HepG2 (cell line): ENCODE results near the gene SLC35A2. TPM values are rescaled to one million over a fixed set of nuclear protein-coding genes. Genes with fewer than 3 reads are reported as not detected.

Experiments used
- ATF1 ChIP-seq: IDR thresholded peaks from 2 replicates; pipeline ENCODE4 v1.6.1; 2016; ENCODE audit warnings: mild to moderate bottlenecking, control low read depth
- GATAD1 ChIP-seq: IDR thresholded peaks from 2 replicates; pipeline ENCODE4 v1.6.1; 2016; ENCODE audit warnings: missing genetic modification reagents, missing compliant biosample characterization
- KAT8 ChIP-seq: IDR thresholded peaks from 2 replicates; pipeline ENCODE4 v1.6.1; 2016; ENCODE audit warnings: missing genetic modification reagents, missing compliant biosample characterization
- MEF2D ChIP-seq: sonication (generic); formaldehyde crosslinking; IDR thresholded peaks from 2 replicates; pipeline ENCODE4 v1.5.1; 2020; ENCODE audit warnings: mild to moderate bottlenecking, missing genetic modification reagents
- THAP11 ChIP-seq: IDR thresholded peaks from 2 replicates; pipeline ENCODE4 v1.6.1; 2016; ENCODE audit warnings: missing biosample characterization, missing genetic modification reagents
- ZNF260 ChIP-seq: sonication (generic); formaldehyde crosslinking; IDR thresholded peaks from 2 replicates; pipeline ENCODE4 v1.4.0; 2020; ENCODE audit warnings: missing genetic modification reagents, low read depth, mild to moderate bottlenecking, borderline replicate concordance
- ZNF446 ChIP-seq: sonication (generic); formaldehyde crosslinking; IDR thresholded peaks from 2 replicates; pipeline ENCODE4 v1.5.0; 2020; ENCODE audit warnings: mild to moderate bottlenecking, missing genetic modification reagents
- ZNF672 ChIP-seq: sonication (generic); formaldehyde crosslinking; IDR thresholded peaks from 2 replicates; pipeline ENCODE4 v1.8.1; 2022; ENCODE audit warnings: missing genetic modification reagents
- polyA plus RNA-seq, 8 experiments: library from polyadenylated mRNA; depleted of rRNA in 3 of 8; stranded (reverse) in 7 of 8; unstranded in 1 of 8; fragments of >200 nt; fragmentation: Illumina TruSeq in 4 of 8; extraction: Trizol in 4 of 8; gene quantifications; 2 replicates each; pipeline versions ENCODE4 v1.2.1 to v1.2.3, GENCODE V29; 2011 to 2016; ENCODE audit warnings: low read depth in 4 of 8, missing spikeins in 1 of 8, mixed read lengths in 1 of 8; ENCODE audit not compliant: insufficient read depth in 1 of 8
- total RNA-seq, 5 experiments: library from RNA; depleted of rRNA; stranded (reverse); fragments of >200 nt; fragmentation: Illumina TruSeq; extraction: Trizol; gene quantifications; 2 replicates each; pipeline ENCODE4 v1.2.3, GENCODE V29; 2016; ENCODE audit warnings: low read depth in 1 of 5
- TF ChIP-seq, protein P1 (sequence below), 2 experiments: fragments of 450-650 bp in 1 of 2; sonication (generic) in 1 of 2; formaldehyde crosslinking in 1 of 2; IDR thresholded peaks; 2 replicates each; pipeline versions ENCODE4 v1.6.1 to v1.8.0; 2016 to 2022; ENCODE audit warnings: antibody characterized with exemption in 1 of 2, mild to moderate bottlenecking in 1 of 2, missing genetic modification reagents in 1 of 2

The SLC35A2 gene
- total and polyA plus RNA-seq, 2 of the 13 experiments (the other 11 are each of a cell fraction or from before 2014, with no cell fraction given), result 32.1 to 40.8 TPM

- TF ChIP-seq, protein P1, sequence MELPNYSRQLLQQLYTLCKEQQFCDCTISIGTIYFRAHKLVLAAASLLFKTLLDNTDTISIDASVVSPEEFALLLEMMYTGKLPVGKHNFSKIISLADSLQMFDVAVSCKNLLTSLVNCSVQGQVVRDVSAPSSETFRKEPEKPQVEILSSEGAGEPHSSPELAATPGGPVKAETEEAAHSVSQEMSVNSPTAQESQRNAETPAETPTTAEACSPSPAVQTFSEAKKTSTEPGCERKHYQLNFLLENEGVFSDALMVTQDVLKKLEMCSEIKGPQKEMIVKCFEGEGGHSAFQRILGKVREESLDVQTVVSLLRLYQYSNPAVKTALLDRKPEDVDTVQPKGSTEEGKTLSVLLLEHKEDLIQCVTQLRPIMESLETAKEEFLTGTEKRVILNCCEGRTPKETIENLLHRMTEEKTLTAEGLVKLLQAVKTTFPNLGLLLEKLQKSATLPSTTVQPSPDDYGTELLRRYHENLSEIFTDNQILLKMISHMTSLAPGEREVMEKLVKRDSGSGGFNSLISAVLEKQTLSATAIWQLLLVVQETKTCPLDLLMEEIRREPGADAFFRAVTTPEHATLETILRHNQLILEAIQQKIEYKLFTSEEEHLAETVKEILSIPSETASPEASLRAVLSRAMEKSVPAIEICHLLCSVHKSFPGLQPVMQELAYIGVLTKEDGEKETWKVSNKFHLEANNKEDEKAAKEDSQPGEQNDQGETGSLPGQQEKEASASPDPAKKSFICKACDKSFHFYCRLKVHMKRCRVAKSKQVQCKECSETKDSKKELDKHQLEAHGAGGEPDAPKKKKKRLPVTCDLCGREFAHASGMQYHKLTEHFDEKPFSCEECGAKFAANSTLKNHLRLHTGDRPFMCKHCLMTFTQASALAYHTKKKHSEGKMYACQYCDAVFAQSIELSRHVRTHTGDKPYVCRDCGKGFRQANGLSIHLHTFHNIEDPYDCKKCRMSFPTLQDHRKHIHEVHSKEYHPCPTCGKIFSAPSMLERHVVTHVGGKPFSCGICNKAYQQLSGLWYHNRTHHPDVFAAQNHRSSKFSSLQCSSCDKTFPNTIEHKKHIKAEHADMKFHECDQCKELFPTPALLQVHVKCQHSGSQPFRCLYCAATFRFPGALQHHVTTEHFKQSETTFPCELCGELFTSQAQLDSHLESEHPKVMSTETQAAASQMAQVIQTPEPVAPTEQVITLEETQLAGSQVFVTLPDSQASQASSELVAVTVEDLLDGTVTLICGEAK (IDR thresholded peaks at IDR 0.05), result peak; percentile 40; the same call in 1 of the 2 replicates
- TF ChIP-seq, protein P1 (CRISPR knock-in tag; IDR thresholded peaks at IDR 0.05), result no peak
- no peak for TF ChIP-seq ZNF260 (CRISPR knock-in tag)
- TF ChIP-seq MEF2D, result 0 out of 2 replicates have a peak, but pooled peaks have one; percentile 41
- TF ChIP-seq ATF1 (CRISPR knock-in tag), result peak; percentile 89
- TF ChIP-seq ZNF446 (CRISPR knock-in tag), result no peak
- peak; percentile 73; the same call in 1 of the 2 replicates for TF ChIP-seq KAT8 (CRISPR knock-in tag)
- TF ChIP-seq GATAD1 (CRISPR knock-in tag), result peak; percentile 85
- peak; percentile 80 for TF ChIP-seq THAP11 (CRISPR knock-in tag)
- TF ChIP-seq ZNF672 (CRISPR knock-in tag), result no peak
These were observed 46.6 kb upstream of the SLC35A2 start (continued) for GRCh38 chrX:48957827-48958634.
